Measurements from ENCODE around the gene GRK6. TPM values are rescaled to one million over a fixed set of nuclear protein-coding genes. Genes with fewer than 3 reads are reported as not detected.

GRK6 gene
- total RNA-seq, 2 donors from 2014 or later, result 9.9 to 14.1 TPM

DNA sequence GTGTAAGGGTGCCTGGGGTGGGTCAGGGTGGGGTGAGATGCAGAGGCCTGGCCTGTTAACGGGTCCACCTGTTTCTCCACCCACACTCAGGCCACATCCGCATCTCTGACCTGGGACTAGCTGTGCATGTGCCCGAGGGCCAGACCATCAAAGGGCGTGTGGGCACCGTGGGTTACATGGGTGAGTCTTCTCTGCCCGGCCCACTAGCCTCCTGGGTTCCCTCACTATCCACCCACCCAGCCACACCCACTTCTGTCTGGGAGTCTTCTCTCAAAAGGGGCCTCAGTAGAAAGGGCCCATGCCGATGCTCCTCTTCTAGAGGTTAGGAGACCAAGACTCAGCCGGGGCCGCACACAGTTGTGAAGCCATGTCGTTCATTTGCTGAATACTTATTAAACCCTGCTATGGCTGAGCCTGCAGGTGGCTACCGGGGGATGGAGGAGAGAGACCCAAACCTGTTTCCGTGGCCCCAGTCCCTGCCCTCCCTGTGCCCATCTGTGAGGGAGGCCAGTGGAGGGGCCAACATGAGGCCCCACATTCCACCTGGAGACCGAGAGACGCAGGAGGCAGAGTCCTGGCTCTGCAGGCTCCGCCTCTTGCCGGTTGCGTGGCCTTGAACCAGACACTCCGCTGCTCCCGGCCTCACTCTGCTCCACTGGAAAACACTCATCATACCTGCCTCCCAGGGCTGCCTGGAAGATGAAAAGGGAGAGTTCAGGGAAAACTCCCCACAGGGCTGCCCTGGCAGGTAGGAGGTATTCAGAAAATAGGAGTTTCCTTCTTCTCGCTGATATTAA lies 8.7 kb downstream of the GRK6 start:
- DNase-seq (ENCODE audit: low spot score), result no peak

DNA sequence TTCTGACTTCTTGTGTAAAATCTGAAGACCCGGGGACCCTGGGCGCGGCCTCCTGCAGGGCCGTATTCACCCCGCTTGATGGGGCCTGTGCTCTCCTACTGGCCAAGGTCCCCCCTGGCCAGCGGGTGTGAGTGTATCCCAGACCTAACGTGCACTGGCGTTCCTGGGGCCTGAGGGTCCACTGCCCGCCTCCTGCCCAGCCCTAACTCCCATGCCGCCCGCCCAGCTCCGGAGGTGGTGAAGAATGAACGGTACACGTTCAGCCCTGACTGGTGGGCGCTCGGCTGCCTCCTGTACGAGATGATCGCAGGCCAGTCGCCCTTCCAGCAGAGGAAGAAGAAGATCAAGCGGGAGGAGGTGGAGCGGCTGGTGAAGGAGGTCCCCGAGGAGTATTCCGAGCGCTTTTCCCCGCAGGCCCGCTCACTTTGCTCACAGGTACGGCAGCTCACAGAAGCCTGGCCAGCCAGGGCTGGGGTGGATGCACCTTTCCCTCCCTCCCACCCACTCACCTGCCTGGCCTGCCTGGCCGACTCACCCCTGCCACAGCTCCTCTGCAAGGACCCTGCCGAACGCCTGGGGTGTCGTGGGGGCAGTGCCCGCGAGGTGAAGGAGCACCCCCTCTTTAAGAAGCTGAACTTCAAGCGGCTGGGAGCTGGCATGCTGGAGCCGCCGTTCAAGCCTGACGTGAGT lies 9.5 kb downstream of the GRK6 start:
- Histone ChIP-seq H3K36me3 (peaks cover 70% of the 10 kb centered on the region), H3K4me3 (no peak overlapping the region), H3K27me3 (no peaks in the 10 kb centered on the region), H3K27ac (no peak overlapping the region), H3K4me1 (peaks cover 0 to 7% of the 10 kb centered on the region in 2 donors), H3K9me3 (no peaks in the 10 kb centered on the region)
- no peak for TF ChIP-seq CTCF (IDR thresholded peaks at IDR 0.05)
- no peak for DNase-seq (ENCODE audit: low spot score)

More for the DNA sequence above, 8.7 kb downstream of the GRK6 start:
- Histone ChIP-seq H3K36me3 (peaks cover 64% of the 10 kb centered on the region), H3K4me3 (no peak overlapping the region), H3K27ac (no peak overlapping the region), H3K27me3 (no peaks in the 10 kb centered on the region), H3K9me3 (no peaks in the 10 kb centered on the region), H3K4me1 (peaks cover 0 to 7% of the 10 kb centered on the region in 2 donors)
- no peak for TF ChIP-seq CTCF (IDR thresholded peaks at IDR 0.05)

DNA sequence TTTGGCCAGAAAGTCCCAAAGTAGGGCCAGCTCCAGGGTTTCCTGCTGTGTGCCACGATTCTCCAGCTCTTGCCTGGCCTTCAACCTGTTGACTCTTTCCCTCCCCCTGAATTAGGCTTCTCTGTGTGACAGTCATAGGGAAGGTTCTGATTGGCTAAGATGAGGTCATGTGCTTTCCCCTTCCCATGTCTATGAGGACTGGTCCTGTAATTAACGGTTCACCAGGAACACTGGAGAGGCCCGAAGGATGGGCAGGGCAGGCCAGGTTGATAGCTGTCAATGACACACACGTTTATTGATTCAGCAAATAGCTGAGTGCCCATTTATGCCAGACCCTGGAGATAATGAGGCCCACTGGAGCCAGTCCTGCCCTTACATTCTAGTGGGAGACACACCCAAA lies 11.1 kb downstream of the GRK6 start:
- no peak for DNase-seq (ENCODE audit: low spot score)
- Histone ChIP-seq H3K9me3 (no peaks in the 10 kb centered on the region), H3K4me1 (no peaks in the 10 kb centered on the region), H3K4me3 (no peak overlapping the region), H3K36me3 (peaks cover 63% of the 10 kb centered on the region), H3K27ac (no peak overlapping the region), H3K27me3 (no peaks in the 10 kb centered on the region)
- no peak for TF ChIP-seq CTCF (IDR thresholded peaks at IDR 0.05)

GRCh38 chr5:177438468-177438867 lies 12.0 kb downstream of the GRK6 start:
- DNase-seq (ENCODE audit: low spot score), result no peak
- Histone ChIP-seq H3K36me3 (peaks cover 55% of the 10 kb centered on the region), H3K27ac (no peak overlapping the region), H3K4me1 (no peaks in the 10 kb centered on the region), H3K27me3 (no peaks in the 10 kb centered on the region), H3K4me3 (no peak overlapping the region), H3K9me3 (no peaks in the 10 kb centered on the region)
- no peak for TF ChIP-seq CTCF (IDR thresholded peaks at IDR 0.05)

DNA sequence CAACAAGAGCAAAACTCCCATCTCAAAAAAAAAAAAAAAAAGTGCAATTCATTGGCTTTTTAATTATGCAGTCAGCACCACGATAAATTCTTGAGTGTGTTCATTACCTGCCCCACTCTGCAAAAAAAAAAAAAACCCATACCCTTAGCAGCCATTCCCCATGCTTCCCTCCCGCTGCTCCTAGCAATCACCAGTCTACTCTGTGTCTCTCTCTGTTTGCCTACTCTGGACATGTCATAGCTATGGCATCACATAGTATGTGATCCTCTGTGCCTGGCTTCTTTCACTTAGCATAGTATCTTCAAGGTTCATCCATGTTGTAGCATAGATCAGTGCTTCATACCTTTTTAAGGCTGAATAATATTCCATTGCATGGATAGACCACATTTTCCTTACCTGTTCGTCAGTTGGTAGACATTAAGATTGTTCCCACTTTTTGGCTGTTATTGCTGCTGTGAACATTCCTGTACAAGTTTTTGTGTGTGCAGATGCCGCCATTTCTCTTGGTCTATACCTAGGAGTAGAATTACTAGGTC lies 13.1 kb downstream of the GRK6 start:
- TF ChIP-seq CTCF (IDR thresholded peaks at IDR 0.05), result no peak
- H3K4me3 ChIP-seq, result no peak overlapping the region
- no peaks in the 10 kb centered on the region for H3K9me3 ChIP-seq
- H3K27me3 ChIP-seq, result no peaks in the 10 kb centered on the region
- no peaks in the 10 kb centered on the region for H3K4me1 ChIP-seq
- no peak overlapping the region for H3K27ac ChIP-seq
- no peak for DNase-seq (ENCODE audit: low spot score)
- peaks cover 44% of the 10 kb centered on the region for H3K36me3 ChIP-seq

Measured in right atrium auricular region (tissue), 2 donors.